OCI-M2 (cell line): Measurements from ENCODE around the gene FXN.
"Not testable (repeated sequence)": the region's sequence is repeated elsewhere in the genome, so short reads cannot be mapped to it uniquely, and the experiment has no call there.

Experiments used
- DNase-seq: peaks from one replicate; lab custom pipeline; 2025; ENCODE audit not compliant: unreplicated experiment; lab: John Stamatoyannopoulos, UW

FXN gene

GRCh38 chr9:69065660-69066059 is 30.1 kb downstream of the FXN start:
- DNase-seq, result no peak

- DNase-seq, result no peak
Observed at GRCh38 chr9:69066955-69067354, 31.4 kb downstream of the FXN start.

- no peak for DNase-seq
Observed at GRCh38 chr9:69070201-69070600, 34.6 kb downstream of the FXN start.

- no peak for DNase-seq
Observed at GRCh38 chr9:69071059-69071458, 35.5 kb downstream of the FXN start.

GRCh38 chr9:69073103-69073502 is 37.6 kb downstream of the FXN start:
- DNase-seq, result no peak

- DNase-seq, result no peak
Observed at GRCh38 chr9:69074801-69075200, 39.2 kb downstream of the FXN start.

GRCh38 chr9:69076550-69076949 is 41.0 kb downstream of the FXN start:
- DNase-seq, result no peak

- no peak for DNase-seq
Observed at GRCh38 chr9:69078069-69078468, 42.5 kb downstream of the FXN start.

- DNase-seq, result no peak
Observed at GRCh38 chr9:69078581-69078980, 43.0 kb downstream of the FXN start.

GRCh38 chr9:69079186-69079585 is 43.6 kb downstream of the FXN start:
- DNase-seq, result no peak

- no peak for DNase-seq
Observed at GRCh38 chr9:69081261-69081660, 45.7 kb downstream of the FXN start.

GRCh38 chr9:69083321-69083720 is 47.8 kb downstream of the FXN start:
- no peak for DNase-seq

- no peak for DNase-seq
Observed at GRCh38 chr9:69085569-69086283, 50.2 kb downstream of the FXN start.

GRCh38 chr9:69086312-69086711 is 50.8 kb downstream of the FXN start:
- no peak for DNase-seq

- no peak for DNase-seq
Observed at GRCh38 chr9:69086769-69087168, 51.2 kb downstream of the FXN start.

- DNase-seq, result no peak
Observed at GRCh38 chr9:69089082-69089481, 53.5 kb downstream of the FXN start.

- DNase-seq, result no peak
Observed at GRCh38 chr9:69089491-69089890, 53.9 kb downstream of the FXN start.

GRCh38 chr9:69090140-69090750 is 54.7 kb downstream of the FXN start:
- no peak for DNase-seq

GRCh38 chr9:69090946-69091345 is 55.4 kb downstream of the FXN start:
- DNase-seq, result no peak

GRCh38 chr9:69093471-69094103 is 58.0 kb downstream of the FXN start:
- no peak for DNase-seq

- DNase-seq, result not testable (repeated sequence)
Observed at GRCh38 chr9:69094361-69095135, 59.0 kb downstream of the FXN start.

GRCh38 chr9:69097064-69097463 is 61.5 kb downstream of the FXN start:
- DNase-seq, result no peak
